CD4-positive, alpha-beta T cell treated with Interleukin-15 for 4 hours (primary cell): ENCODE data around the gene LIMK1.
A peak's percentile ranks its signal among the peaks of the same experiment; 100 is the strongest.

Experiments used
- DNase-seq: peaks from one replicate; pipeline ENCODE4 v3.0.0-alpha.2; 2020; ENCODE audit warnings: low spot score

The LIMK1 gene

DNA sequence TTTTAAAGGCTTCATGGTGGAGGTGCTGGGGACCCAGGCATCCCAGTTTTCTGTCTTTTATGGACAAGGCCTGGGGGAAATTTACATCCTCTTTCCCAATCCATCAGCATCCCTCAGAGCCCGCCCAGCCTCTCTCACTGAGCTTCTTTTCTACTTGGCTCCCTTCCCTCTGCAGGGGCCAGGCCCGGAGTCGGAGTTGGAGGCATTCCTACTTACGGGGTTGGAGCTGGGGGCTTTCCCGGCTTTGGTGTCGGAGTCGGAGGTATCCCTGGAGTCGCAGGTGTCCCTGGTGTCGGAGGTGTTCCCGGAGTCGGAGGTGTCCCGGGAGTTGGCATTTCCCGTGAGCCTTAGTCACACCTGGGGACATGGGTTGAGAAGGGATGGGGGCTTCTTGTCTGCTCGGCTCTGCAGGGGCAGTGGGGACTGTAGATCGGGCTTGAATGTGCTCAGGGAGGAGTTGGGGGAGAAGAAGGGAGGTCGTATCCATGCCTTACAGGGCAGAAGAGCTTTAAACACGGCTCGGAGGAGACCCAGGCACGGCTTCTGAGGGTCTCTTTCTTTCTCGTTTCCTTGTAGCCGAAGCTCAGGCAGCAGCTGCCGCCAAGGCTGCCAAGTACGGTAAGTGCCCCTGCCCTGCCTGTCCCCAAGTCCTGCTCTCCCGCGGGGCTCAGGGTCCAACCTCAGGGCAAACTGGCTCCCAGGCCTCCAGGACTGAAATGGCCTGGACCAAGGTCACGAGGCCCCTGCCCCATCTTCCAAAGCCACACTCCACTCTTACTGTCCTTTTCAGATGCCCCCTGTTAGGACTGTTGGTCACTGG is 27.3 kb upstream of the LIMK1 start:
- DNase-seq: no peak

DNA sequence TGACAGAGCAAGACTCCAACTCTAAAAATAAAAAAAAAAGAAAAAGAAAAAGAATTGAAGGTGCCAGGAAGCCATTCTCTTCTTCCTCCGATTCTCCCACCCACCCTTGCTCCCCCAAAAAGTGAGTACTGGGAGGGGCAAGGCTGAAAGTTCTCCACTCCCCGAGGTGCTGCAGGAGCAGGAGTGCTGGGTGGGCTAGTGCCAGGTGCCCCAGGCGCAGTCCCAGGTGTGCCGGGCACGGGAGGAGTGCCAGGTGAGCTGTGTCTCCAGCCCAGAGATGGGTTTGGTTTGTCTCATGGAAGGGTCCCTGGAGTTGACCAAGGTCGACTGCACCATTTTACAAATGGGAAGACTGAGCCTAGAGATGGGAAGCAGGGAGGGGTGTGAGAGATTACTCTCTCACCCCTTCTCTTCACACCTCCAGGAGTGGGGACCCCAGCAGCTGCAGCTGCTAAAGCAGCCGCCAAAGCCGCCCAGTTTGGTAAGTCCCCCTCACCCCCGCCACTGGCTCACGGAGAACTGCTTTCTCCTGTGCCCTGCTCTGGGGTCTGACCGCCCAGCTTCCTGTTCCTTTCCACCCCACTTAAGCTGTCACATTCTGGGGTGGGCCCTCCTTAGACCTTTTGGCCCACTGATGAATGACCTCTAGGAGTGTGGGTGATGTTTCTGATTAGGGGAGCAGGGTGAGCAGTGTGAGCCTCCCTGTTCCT is 26.2 kb upstream of the LIMK1 start:
- no peak for DNase-seq

DNA sequence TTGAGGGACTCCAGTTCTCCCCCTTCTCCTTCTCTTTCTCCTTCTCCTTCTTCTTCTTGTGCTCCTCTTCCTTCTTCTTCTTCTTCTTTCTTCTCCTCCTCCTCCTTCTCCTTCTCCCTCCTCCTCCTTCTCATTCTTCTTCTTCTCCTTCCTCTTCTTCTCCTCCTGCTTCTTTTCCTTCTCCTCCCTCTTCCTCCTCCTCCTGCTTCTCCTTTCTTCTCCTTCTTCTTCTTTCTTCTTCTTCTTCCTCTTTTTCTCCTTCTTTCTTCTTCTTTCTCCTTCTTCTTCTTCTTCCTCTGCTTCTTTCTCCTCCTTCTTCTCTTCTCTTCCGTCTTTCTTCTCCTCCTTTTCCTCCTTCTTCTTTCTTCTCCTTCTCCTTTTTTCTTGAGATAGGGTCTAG is 25.6 kb upstream of the LIMK1 start:
- DNase-seq: no peak

DNA sequence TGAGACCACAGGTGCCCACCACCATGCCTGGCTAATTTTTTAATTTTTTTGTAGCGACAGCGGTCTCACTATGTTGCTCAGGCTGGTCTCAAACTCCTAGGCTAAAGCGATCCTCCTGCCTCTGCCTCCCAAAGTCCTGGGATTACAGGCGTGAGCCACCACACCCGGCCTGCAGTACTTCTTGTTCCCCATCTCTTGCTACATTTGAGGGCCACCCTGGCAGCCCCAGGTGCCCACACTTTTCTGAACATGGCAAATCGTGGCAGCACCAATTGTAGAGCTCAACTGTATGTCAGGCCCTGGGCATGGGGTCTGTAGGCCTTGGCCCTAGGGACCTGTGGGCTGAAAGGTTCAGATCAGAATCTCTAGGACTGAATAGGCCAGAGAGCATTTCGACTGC is 25.1 kb upstream of the LIMK1 start:
- no peak for DNase-seq

DNA sequence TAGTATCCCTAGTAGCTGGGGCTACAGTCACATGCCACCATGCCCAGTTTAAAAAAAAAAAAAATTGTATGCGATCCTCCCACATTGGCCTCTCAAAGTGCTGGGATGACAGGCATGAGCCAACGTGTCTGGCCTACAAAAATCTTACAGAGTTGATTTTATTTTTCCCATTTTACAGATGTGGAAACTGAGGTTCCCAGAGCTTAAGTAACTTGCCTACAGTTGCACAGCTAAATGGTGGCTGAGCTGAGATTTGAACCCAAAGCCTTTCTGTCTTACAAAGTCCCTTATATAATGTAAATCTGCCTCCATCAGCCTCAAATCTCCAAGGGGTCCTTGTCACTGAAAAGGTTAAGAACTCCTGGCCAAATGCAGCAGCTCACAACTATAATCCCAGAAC is 24.6 kb upstream of the LIMK1 start:
- DNase-seq: no peak

DNA sequence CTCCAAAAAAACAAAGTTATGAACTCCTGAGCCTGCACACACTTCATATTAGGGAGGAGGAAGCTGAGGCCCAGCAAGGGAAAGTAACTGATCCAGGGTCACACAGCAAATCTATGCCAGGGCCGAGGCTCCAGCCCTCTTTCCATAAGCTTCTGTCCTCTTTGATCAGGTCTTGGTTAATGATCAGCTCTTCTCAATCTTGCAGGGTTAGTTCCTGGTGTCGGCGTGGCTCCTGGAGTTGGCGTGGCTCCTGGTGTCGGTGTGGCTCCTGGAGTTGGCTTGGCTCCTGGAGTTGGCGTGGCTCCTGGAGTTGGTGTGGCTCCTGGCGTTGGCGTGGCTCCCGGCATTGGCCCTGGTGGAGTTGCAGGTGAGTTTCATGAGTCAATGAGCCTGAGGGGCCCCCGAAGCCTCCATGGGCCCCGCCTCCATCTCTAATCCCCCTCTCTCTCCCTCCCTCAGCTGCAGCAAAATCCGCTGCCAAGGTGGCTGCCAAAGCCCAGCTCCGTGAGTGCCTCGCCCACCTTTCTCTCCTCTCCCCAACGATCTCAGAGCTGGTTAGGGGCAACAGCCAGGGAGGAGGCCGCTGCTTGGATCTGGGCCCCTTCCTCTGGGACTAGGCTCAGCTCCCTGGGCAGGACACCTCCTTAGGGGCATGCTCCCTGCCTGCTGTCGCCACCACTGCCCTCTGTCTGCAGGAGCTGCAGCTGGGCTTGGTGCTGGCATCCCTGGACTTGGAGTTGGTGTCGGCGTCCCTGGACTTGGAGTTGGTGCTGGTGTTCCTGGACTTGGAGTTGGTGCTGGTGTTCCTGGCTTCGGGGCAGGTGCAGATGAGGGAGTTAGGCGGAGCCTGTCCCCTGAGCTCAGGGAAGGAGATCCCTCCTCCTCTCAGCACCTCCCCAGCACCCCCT is 23.7 kb upstream of the LIMK1 start:
- no peak for DNase-seq

DNA sequence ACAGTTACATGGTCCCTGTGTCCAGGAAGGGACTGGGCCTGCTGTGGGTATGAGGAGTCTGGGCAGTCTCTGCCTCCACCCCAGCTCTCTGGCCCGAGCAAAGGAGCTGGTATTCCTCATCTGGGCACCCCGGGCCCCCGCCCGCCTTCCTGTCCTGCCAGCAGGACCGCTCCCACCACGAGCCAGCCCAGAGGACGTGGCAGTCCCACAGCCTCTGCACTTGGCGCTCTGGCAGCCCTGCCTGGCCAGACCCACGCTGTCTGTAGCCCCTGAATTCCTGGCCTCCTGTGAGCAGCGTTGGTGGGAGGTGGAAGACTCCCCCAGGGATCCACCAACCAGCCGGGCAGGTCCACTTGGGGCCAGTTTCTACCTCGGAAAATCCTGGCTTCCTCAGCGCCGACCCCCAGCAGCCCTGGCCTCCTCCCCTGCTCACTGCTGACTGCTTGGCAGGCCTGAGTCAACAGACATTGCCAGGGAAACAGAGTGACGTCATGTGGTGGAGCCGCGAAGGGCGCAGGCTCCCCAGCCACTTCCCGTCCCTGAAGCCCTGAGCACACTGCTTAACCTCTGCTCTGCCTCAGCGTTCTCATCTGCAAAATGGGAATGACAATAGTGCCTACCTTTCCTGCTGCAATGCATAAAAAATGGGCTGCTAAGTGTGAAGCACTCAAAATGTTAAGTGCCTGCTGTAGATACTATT is 21.6 kb upstream of the LIMK1 start:
- peak; percentile 82 for DNase-seq

DNA sequence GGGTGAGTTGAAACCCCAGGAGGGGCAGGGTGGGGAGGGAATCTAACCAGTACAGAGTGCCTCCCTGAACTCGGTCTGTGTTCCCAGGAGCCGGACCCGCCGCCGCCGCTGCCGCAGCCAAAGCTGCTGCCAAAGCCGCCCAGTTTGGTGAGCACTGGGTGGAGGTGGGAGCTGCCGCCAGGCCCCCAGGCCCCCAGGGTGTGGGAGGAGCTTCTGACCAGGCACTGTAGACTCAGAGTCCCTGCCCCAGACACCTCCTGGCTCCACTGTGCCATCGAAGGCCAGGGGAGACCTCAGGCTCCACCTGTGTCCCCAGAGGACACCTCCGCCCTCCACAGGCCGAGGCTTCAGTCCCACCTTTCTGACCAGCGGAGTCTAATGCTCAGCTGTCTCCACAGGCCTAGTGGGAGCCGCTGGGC is 20.4 kb upstream of the LIMK1 start:
- DNase-seq: no peak

DNA sequence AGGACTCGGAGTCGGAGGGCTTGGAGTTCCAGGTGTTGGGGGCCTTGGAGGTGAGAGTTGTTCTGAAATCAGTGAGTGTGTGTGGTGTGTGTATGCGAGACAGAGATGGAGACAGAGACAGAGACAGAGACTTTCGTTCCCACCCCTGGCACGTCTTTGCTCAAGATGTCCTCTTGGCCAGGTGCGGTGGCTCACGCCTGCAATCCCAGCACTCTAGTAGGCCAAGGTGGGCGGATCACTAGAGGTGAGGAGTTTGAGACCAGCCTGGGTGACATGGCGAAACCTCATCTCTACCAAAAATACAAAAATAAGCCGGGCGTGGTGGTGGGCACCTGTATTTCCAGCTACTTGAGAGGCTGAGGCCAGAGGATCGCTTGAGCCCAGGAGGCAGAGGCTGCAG is 20.0 kb upstream of the LIMK1 start:
- DNase-seq: no peak

DNA sequence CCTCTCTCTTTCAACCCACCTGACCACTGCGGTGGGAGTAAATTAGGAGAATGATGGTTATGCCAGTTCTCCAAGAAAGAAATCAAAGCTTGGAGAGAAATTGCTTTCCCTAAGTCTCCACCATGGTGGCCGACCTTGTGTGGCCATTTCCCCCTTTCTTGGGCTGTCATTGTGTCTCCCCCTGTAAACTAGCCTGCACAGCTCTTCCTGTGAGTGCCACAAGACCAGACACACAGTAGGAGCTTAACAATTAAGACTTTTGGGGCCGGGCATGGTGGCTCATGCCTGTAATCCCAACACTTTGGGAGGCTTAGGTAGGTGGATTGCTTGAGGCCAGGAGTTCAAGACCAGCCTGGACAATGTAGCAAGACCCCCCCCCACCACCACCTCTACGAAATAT is 18.9 kb upstream of the LIMK1 start:
- DNase-seq: no peak

DNA sequence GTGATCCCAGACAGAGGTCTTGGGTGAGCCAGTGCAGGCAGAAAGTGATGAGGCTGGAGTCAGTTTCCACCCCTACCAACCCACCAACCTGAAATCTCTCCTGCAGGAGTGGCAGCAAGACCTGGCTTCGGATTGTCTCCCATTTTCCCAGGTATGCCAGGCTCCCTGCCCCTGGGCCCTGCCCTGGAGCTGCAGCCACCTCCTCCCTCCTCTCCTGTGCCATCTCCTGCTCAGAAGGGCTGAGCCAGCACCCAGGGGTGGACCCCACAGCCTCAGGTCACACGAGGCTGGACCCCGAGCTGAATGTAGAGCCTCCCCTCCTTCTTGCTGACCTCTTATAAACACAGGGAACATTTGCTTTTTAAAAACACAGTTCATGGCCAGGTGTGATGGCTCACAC is 17.0 kb upstream of the LIMK1 start:
- no peak for DNase-seq

DNA sequence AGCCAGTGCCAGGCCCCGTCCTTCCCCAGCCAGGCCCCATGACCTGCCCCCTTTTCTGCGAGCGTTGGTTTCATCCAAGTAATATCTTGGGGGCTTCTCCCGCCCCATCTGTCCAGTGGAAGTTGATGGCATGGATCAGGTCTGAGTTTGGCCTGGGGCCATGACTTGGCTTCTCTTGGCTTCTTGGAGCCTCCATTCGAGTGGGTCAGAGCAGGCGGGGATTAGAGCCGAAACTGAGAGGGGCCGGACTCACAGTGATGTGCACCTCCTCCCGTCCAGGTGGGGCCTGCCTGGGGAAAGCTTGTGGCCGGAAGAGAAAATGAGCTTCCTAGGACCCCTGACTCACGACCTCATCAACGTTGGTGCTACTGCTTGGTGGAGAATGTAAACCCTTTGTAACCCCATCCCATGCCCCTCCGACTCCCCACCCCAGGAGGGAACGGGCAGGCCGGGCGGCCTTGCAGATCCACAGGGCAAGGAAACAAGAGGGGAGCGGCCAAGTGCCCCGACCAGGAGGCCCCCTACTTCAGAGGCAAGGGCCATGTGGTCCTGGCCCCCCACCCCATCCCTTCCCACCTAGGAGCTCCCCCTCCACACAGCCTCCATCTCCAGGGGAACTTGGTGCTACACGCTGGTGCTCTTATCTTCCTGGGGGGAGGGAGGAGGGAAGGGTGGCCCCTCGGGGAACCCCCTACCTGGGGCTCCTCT is 15.1 kb upstream of the LIMK1 start:
- no peak for DNase-seq

DNA sequence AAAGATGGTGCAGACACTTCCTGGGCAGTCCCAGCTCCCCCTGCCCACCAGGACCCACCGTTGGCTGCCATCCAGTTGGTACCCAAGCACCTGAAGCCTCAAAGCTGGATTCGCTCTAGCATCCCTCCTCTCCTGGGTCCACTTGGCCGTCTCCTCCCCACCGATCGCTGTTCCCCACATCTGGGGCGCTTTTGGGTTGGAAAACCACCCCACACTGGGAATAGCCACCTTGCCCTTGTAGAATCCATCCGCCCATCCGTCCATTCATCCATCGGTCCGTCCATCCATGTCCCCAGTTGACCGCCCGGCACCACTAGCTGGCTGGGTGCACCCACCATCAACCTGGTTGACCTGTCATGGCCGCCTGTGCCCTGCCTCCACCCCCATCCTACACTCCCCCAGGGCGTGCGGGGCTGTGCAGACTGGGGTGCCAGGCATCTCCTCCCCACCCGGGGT is 14.5 kb upstream of the LIMK1 start:
- DNase-seq: no peak

DNA sequence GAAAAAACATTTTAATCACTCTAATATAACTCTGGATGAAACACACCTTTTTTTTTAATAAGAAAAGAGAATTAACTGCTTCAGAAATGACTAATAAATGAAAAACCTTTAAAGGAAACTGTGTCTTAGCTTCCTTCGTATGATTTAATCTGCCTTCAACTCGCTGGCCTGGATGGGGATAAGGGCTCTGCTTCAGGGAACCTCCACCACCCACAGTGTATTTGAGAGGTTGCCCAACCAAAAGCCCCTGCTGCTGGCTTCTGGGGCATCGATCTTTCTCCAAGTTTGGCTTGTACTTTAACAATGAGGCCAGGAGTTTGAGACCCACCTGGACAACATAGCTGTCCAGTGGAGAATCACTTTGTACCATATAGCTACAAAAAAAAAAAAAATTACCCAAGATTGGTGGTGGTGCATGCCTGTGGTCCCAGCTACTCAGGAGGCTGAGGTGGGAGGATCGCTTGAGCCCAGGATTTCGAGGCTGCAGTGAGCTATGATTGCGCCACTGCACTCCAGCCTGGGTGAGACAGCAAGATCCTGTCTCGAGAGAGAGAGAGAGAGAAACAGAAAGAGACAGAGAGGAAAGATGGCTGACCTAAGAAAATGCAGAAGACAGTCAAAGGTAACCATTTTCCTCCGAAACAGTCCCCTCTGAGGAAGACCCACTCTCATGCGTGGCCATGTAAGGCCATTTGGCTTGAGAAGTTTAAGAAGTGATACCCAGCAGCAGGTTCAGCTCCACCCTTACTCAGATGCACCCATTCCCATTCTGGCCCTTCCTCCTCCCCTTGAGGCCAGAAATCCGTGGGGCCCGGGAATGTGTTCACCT is 13.6 kb upstream of the LIMK1 start:
- no peak for DNase-seq

DNA sequence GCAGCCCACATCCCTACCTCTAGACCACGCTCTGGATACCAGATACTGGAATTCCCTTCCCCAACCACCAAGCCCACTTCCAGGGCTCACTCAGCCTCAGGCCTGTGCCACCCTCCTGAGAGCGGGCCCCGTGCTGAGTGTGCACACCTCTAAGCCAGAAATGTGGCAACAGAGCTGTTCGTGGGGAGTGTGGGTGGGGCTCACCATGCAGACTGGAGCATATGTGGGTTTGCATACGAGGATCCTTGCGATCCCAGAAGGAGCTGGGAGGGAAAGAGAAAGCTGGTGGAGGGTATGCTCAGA is 13.0 kb upstream of the LIMK1 start:
- no peak for DNase-seq

DNA sequence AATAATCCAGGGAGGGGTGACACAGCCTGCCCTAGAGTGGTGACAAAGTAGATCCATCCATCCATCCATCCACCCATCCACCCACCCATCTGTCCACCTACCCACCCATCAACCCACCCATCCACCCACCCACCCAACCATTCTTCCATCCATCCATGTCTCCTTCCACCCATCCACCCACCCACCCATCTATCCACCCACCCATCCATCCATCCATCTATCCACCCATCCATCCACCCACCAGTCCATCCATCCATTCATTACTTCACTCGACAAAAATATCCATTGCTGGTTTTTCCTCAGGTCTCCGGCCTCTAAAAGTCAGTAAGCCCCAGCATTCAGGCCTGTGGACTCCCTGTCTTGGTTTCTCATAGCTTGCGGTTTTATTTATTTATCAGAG is 12.5 kb upstream of the LIMK1 start:
- no peak for DNase-seq

DNA sequence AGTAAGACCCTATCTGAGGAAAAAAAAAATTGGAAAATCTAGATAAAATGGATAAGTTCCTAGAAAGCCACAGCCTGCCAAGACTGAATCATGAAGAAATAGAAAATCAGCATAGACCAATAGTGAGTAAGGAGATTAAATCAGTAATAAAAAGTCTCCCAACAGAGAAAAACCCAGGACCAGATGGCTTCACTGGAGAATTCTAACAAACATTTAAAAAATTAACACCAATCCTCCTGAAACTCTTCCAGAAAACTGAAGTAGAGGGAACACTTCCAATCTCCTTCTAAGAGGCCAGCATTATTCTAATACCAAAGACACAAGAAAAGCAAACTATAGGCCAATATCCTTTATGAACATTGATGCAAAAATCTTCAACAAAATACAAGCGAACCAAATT is 8.8 kb upstream of the LIMK1 start:
- DNase-seq: no peak

DNA sequence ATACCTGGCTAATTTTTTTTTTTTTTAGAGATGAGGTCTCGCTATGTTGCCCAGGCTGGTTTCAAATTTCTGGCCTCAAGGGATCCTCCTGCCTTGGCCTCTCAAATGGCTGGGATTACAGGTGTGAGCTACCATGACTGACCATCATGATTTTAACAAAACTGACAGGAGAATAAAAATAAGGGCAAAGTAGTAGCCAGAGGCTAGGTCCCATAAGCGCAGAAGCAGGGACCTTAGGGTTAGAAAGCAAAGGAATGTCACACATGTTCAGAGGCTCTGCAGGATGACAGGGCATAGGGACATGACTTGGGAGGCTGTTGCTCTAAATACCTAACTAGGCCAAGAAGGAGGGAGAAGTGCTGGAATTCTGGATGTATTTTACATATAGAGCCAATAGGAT is 5.1 kb upstream of the LIMK1 start:
- DNase-seq: no peak

DNA sequence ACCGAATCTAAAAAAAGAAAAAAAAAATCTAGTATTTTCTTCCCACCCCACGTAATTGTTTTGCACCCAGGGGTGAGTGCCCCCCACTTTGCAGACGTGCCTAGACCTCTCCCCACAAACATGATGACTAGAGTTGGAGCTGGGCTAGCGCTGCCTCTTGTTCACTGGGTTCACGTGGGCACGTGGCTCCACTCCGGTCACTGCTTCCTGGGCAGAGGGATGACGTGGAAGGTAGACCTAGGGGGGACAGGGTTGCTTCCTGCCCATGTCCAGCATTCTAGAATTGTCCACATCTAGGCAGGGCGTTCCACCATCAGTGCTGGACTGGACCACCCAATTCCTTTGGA is 861 bp upstream of the LIMK1 start:
- DNase-seq: no peak

DNA sequence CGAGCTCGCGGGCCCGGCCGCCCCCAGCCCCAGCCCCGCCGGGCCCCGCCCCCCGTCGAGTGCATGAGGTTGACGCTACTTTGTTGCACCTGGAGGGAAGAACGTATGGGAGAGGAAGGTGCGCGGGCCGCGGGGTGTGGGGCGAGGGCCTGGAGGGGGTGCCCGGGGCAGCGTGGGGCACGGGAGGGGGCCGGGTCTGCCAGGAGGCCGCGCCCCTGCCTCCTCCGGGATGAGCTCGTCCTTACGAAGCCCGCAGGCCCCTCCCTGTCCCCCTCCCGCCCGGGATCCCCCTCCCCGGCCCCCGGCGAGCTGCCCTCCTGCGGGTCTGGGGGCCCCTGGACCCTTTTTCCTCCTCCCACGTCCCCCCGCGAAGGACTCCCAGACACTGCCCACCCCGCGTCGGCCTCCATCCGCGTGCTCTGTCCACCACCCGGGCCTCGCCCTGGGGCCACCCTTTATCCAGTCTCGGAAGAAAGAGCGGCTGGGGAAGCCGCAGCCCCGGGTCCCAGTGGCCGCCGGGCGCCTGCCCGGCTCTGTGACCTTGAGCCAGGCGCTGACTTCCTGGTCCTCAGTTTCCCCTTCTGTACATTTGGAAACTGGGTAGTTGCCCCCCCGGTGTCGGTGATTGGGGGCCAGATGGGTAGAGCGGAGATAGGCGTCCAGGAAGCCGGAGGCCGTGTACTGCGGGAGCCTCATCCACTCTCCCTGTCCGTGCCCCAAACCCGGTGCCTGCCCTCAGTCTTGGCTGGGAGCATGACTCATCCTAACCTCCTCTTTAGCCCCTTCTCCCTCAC is 521 bp downstream of the LIMK1 start:
- peak; percentile 25 for DNase-seq
